ENCODE measurements around the gene AMDHD1.

AMDHD1 gene

GRCh38 chr12:96015672-96016071 lies 72.5 kb downstream of the AMDHD1 start:
- FAIRE-seq (no peak), DNase-seq (ENCODE audit: insufficient read length, low spot score) (no peak)
- peak; percentile 34 for TF ChIP-seq CTCF (IDR thresholded peaks at IDR 0.05; ENCODE audit: insufficient read depth, missing control alignments)

Data from D721Med (cell line).